Endothelial cell of umbilical vein (primary cell): ENCODE measurements around the gene CD63.

Source experiments
- CTCF ChIP-seq, 2 donors: IDR thresholded peaks; 1 replicate in 1 of 2; 2 replicates in 1 of 2; pipeline ENCODE4 v1.5.1; 2011; ENCODE audit warnings: low read length in 2 of 2, mild to moderate bottlenecking in 2 of 2, moderate library complexity in 2 of 2, control low read depth in 1 of 2, inconsistent platforms in 1 of 2, low read depth in 1 of 2; ENCODE audit not compliant: insufficient read depth in 1 of 2; ENCODE audit errors: extremely low read depth in 1 of 2
- EZH2 ChIP-seq: IDR thresholded peaks from 2 replicates; pipeline ENCODE4 v1.6.1; 2012; ENCODE audit warnings: borderline replicate concordance, low read depth, mild to moderate bottlenecking, moderate library complexity, low read length, inconsistent platforms; ENCODE audit not compliant: severe bottlenecking

- no peak for TF ChIP-seq EZH2
- TF ChIP-seq CTCF (IDR thresholded peaks at IDR 0.05; ENCODE audit: extremely low read depth in 1 of 2, insufficient read depth in 1 of 2, low read depth in 1 of 2, low read length in 2 of 2), result no peak
Observed at GRCh38 chr12:55718015-55718414, 10.8 kb downstream of the CD63 start.
